Lung microvascular endothelial cell (primary cell): ENCODE results near the gene CHD2. TPM values are rescaled to one million over a fixed set of nuclear protein-coding genes. Genes with fewer than 3 reads are reported as not detected.
A peak's percentile ranks its signal among the peaks of the same experiment; 100 is the strongest.

ENCODE experiments used
- DNase-seq, 2 donors: peaks; one replicate each; pipeline versions ENCODE4 v3.0.0 to v3.0.0-alpha.2; 2010; ENCODE audit warnings: low read depth in 2 of 2
- total RNA-seq: library from RNA; depleted of rRNA; stranded (reverse); fragments of >200 nt; gene quantifications from 2 replicates; pipeline ENCODE4 v1.2.1, GENCODE V29; 2014

CHD2 gene
- total RNA-seq, 1 donor from 2014 or later = 51.2 TPM

- DNase-seq = no peak
Measured at GRCh38 chr15:92930054-92930621, 30.0 kb downstream of the CHD2 start.

- peak in 1 of 2 donors; percentile 47 for DNase-seq
Measured at GRCh38 chr15:92930776-92931175, 30.7 kb downstream of the CHD2 start.

- no peak for DNase-seq
Measured at GRCh38 chr15:92932946-92933649, 33.0 kb downstream of the CHD2 start.

- no peak for DNase-seq
Measured at GRCh38 chr15:92933831-92934230, 33.7 kb downstream of the CHD2 start.

GRCh38 chr15:92934716-92935115, 34.6 kb downstream of the CHD2 start:
- DNase-seq = peak in 1 of 2 donors; percentile 50

GRCh38 chr15:92936138-92936537, 36.0 kb downstream of the CHD2 start:
- DNase-seq = no peak

- DNase-seq = no peak
Measured at GRCh38 chr15:92936693-92937092, 36.6 kb downstream of the CHD2 start.

- DNase-seq = no peak
Measured at GRCh38 chr15:92937901-92938300, 37.8 kb downstream of the CHD2 start.

- no peak for DNase-seq
Measured at GRCh38 chr15:92938387-92938786, 38.3 kb downstream of the CHD2 start.

- DNase-seq = no peak
Measured at GRCh38 chr15:92941668-92942067, 41.5 kb downstream of the CHD2 start.

GRCh38 chr15:92942706-92943105, 42.6 kb downstream of the CHD2 start:
- no peak for DNase-seq

- DNase-seq = no peak
Measured at GRCh38 chr15:92943581-92943980, 43.5 kb downstream of the CHD2 start.

GRCh38 chr15:92944946-92945521, 44.9 kb downstream of the CHD2 start:
- DNase-seq = no peak

- DNase-seq = no peak
Measured at GRCh38 chr15:92947071-92947730, 47.1 kb downstream of the CHD2 start.

GRCh38 chr15:92949604-92950249, 49.6 kb downstream of the CHD2 start:
- no peak for DNase-seq

- no peak for DNase-seq
Measured at GRCh38 chr15:92951800-92952457, 51.8 kb downstream of the CHD2 start.

- no peak for DNase-seq
Measured at GRCh38 chr15:92952458-92952850, 52.3 kb downstream of the CHD2 start.

GRCh38 chr15:92953566-92953965, 53.4 kb downstream of the CHD2 start:
- no peak for DNase-seq

GRCh38 chr15:92954002-92954401, 53.9 kb downstream of the CHD2 start:
- DNase-seq = no peak

GRCh38 chr15:92954578-92954977, 54.5 kb downstream of the CHD2 start:
- DNase-seq = peak in 1 of 2 donors; percentile 10

GRCh38 chr15:92955706-92956105, 55.6 kb downstream of the CHD2 start:
- DNase-seq = no peak
